WTC11 (cell line): ENCODE results near the gene ZBTB48. TPM values are rescaled to one million over a fixed set of nuclear protein-coding genes. Genes with fewer than 3 reads are reported as not detected.

Source experiments
- ATAC-seq: fragments of 200-7000 bp; cut with Tn5 transposase; 2 replicates; pipeline ENCODE4 v1.10.0; 2021; ENCODE audit warnings: mild to moderate bottlenecking, moderate library complexity
- CTCF ChIA-PET: fragments of 300-600 bp; sonication (Branson Sonifier 250); formaldehyde crosslinking; loops from one replicate; lab custom pipeline; 2021; ENCODE audit warnings: antibody characterized with exemption; lab: Charles Lee
- POLR2A ChIA-PET: fragments of 350-600 bp; sonication (Branson Sonifier 250); formaldehyde crosslinking; loops from one replicate; lab custom pipeline; 2021; ENCODE audit warnings: antibody characterized with exemption; lab: Charles Lee
- DNase-seq: peaks from one replicate; pipeline ENCODE4 v3.0.0; 2021; ENCODE audit warnings: low spot score
- H3K27ac Mint-ChIP-seq: 2 replicates; pipeline ENCODE4 v1.8.0; 2021; ENCODE audit warnings: mixed read lengths
- H3K27me3 Mint-ChIP-seq: 2 replicates; pipeline ENCODE4 v1.8.0; 2021; ENCODE audit warnings: low read depth, mild to moderate bottlenecking, moderate library complexity, mixed read lengths
- H3K36me3 Mint-ChIP-seq: 2 replicates; pipeline ENCODE4 v1.8.0; 2021; ENCODE audit warnings: mixed read lengths
- H3K4me1 Mint-ChIP-seq: 2 replicates; pipeline ENCODE4 v1.8.0; 2022; ENCODE audit warnings: mixed read lengths
- H3K4me3 Mint-ChIP-seq: 2 replicates; pipeline ENCODE4 v1.8.0; 2021; ENCODE audit warnings: mild to moderate bottlenecking, moderate library complexity, mixed read lengths
- H3K9me3 Mint-ChIP-seq: 2 replicates; pipeline ENCODE4 v1.8.0; 2021; ENCODE audit warnings: mixed read lengths
- EMX1 ChIP-seq: fragments of 250-450 bp; sonication (Bioruptor Pico); IDR thresholded peaks from 2 replicates; pipeline ENCODE4 v1.8.0; 2021; ENCODE audit warnings: mild to moderate bottlenecking
- FOXP1 ChIP-seq: sonication (generic); formaldehyde crosslinking; IDR thresholded peaks from 2 replicates; pipeline ENCODE4 v1.8.0; 2022; ENCODE audit warnings: missing genetic modification reagents, mild to moderate bottlenecking, moderate library complexity, borderline replicate concordance
- FOXP4 ChIP-seq: sonication (generic); formaldehyde crosslinking; IDR thresholded peaks from 2 replicates; pipeline ENCODE4 v1.8.0; 2022; ENCODE audit warnings: mild to moderate bottlenecking, missing genetic modification reagents
- GABPB1 ChIP-seq: sonication (generic); formaldehyde crosslinking; IDR thresholded peaks from 2 replicates; pipeline ENCODE4 v1.8.1; 2023; ENCODE audit warnings: mild to moderate bottlenecking, missing genetic modification reagents
- GRHL2 ChIP-seq: fragments of 250-450 bp; sonication (Bioruptor Pico); IDR thresholded peaks from 2 replicates; pipeline ENCODE4 v1.8.0; 2022; ENCODE audit warnings: mild to moderate bottlenecking, moderate library complexity; ENCODE audit not compliant: insufficient replicate concordance, severe bottlenecking
- GTF2I ChIP-seq: fragments of 250-450 bp; sonication (Bioruptor Pico); conservative IDR thresholded peaks from 2 replicates; pipeline ENCODE4 v1.4.0; 2021; ENCODE audit warnings: mild to moderate bottlenecking
- HMGA2 ChIP-seq: fragments of 250-450 bp; sonication (Bioruptor Pico); IDR thresholded peaks from 2 replicates; pipeline ENCODE4 v1.4.0; 2021; ENCODE audit warnings: mild to moderate bottlenecking, moderate library complexity
- KAT7 ChIP-seq: sonication (generic); formaldehyde crosslinking; IDR thresholded peaks from 2 replicates; pipeline ENCODE4 v1.8.1; 2023; ENCODE audit warnings: missing genetic modification reagents, mild to moderate bottlenecking, borderline replicate concordance
- MLX ChIP-seq: sonication (generic); formaldehyde crosslinking; IDR thresholded peaks from 2 replicates; pipeline ENCODE4 v1.8.1; 2023; ENCODE audit warnings: mild to moderate bottlenecking, missing genetic modification reagents, moderate library complexity
- NR1H2 ChIP-seq: sonication (generic); formaldehyde crosslinking; IDR thresholded peaks from 2 replicates; pipeline ENCODE4 v1.9.0; 2021; ENCODE audit warnings: mild to moderate bottlenecking, moderate library complexity, missing genetic modification reagents
- PREB ChIP-seq: sonication (generic); formaldehyde crosslinking; IDR thresholded peaks from 2 replicates; pipeline ENCODE4 v1.8.1; 2022; ENCODE audit warnings: mild to moderate bottlenecking, missing genetic modification reagents, moderate library complexity, borderline replicate concordance
- RORB ChIP-seq: fragments of 250-450 bp; sonication (Bioruptor Pico); IDR thresholded peaks from 2 replicates; pipeline ENCODE4 v1.9.0; 2021; ENCODE audit warnings: mild to moderate bottlenecking
- SMAD4 ChIP-seq: sonication (generic); formaldehyde crosslinking; IDR thresholded peaks from 2 replicates; pipeline ENCODE4 v1.8.0; 2022; ENCODE audit warnings: mild to moderate bottlenecking, missing genetic modification reagents
- ZNF138 ChIP-seq: sonication (generic); formaldehyde crosslinking; conservative IDR thresholded peaks from 2 replicates; pipeline ENCODE4 v1.8.1; 2022; ENCODE audit warnings: mild to moderate bottlenecking, moderate library complexity, missing genetic modification reagents
- ZNF219 ChIP-seq: sonication (generic); formaldehyde crosslinking; IDR thresholded peaks from 2 replicates; pipeline ENCODE4 v1.8.0; 2023; ENCODE audit warnings: missing genetic modification reagents, mild to moderate bottlenecking, borderline replicate concordance
- ZNF232 ChIP-seq: sonication (generic); formaldehyde crosslinking; IDR thresholded peaks from 2 replicates; pipeline ENCODE4 v1.8.0; 2022; ENCODE audit warnings: mild to moderate bottlenecking, missing genetic modification reagents
- ZNF396 ChIP-seq: fragments of 250-450 bp; sonication (Bioruptor Pico); IDR thresholded peaks from 2 replicates; pipeline ENCODE4 v1.8.0; 2021; ENCODE audit warnings: mild to moderate bottlenecking, moderate library complexity, borderline replicate concordance
- ZNF532 ChIP-seq: fragments of 250-450 bp; sonication (Bioruptor Pico); IDR thresholded peaks from 2 replicates; pipeline ENCODE4 v1.9.0; 2021; ENCODE audit warnings: mild to moderate bottlenecking, borderline replicate concordance
- ZNF671 ChIP-seq: fragments of 250-450 bp; sonication (Bioruptor Pico); IDR thresholded peaks from 2 replicates; pipeline ENCODE4 v1.8.0; 2021; ENCODE audit warnings: mild to moderate bottlenecking
- ZSCAN18 ChIP-seq: fragments of 250-450 bp; sonication (Bioruptor Pico); IDR thresholded peaks from 2 replicates; pipeline ENCODE4 v2.1.2; 2022; ENCODE audit warnings: mild to moderate bottlenecking, moderate library complexity
- total RNA-seq: library from RNA; stranded (reverse); gene quantifications from 3 replicates; pipeline ENCODE4 v1.2.3, GENCODE V29; 2021

ZBTB48 gene
- total RNA-seq, 1 experiment from 2014 or later: 29.1 TPM

- Mint-ChIP-seq H3K4me3 (no peak overlapping the region), H3K36me3 (peaks cover 26% of the 10 kb centered on the region), H3K27ac (no peak overlapping the region), H3K4me1 (peaks cover 12% of the 10 kb centered on the region), H3K27me3 (no peaks in the 10 kb centered on the region; the same call in 1 of the 2 replicates), H3K9me3 (no peaks in the 10 kb centered on the region)
- DNase-seq (no peak), ATAC-seq (no peak)
- ChIA-PET POLR2A (no interaction called here), CTCF (interaction anchor here (1.3 kb wide), 1 partner anchor 37 kb away, joined by 3 read pairs; no protein-coding TSS in a partner anchor)
- TF ChIP-seq ZNF232 (no peak), EMX1 (no peak), ZSCAN18 (CRISPR knock-in tag) (no peak), MLX (CRISPR knock-in tag) (no peak), KAT7 (CRISPR knock-in tag) (no peak), ZNF138 (CRISPR knock-in tag) (no peak), NR1H2 (no peak), FOXP1 (no peak), SMAD4 (no peak), GRHL2 (no peak), GTF2I (CRISPR knock-in tag) (no peak), FOXP4 (CRISPR knock-in tag) (no peak), ZNF219 (CRISPR knock-in tag) (no peak), GABPB1 (no peak), HMGA2 (CRISPR knock-in tag) (no peak), PREB (no peak), ZNF671 (CRISPR knock-in tag) (no peak), RORB (CRISPR knock-in tag) (no peak), ZNF532 (CRISPR knock-in tag) (no peak), ZNF396 (CRISPR knock-in tag) (no peak)
Measured at GRCh38 chr1:6596886-6597776, 17.3 kb downstream of the ZBTB48 start.
